Liver (tissue), 9 donors: ENCODE data around the gene YIPF5. TPM values are rescaled to one million over a fixed set of nuclear protein-coding genes. Genes with fewer than 3 reads are reported as not detected.

Experiments
- DNase-seq: peaks from one replicate; pipeline ENCODE4 v3.0.0-alpha.2; 2017; ENCODE audit warnings: low spot score
- H3K27ac ChIP-seq, 2 donors: one replicate each; pipeline ENCODE4 v1.7.0; 2013; ENCODE audit warnings: inconsistent platforms in 2 of 2, low read length in 2 of 2, control low read depth in 1 of 2, low read depth in 1 of 2, mild to moderate bottlenecking in 1 of 2
- H3K27me3 ChIP-seq, 4 donors: one replicate each; pipeline versions ENCODE4 v1.6.1 to v1.7.0; 2013; ENCODE audit warnings: low read length in 3 of 4, inconsistent platforms in 1 of 4, mild to moderate bottlenecking in 1 of 4, moderate library complexity in 1 of 4; ENCODE audit not compliant: control insufficient read depth in 4 of 4, insufficient read depth in 4 of 4
- H3K36me3 ChIP-seq, 4 donors: one replicate each; pipeline versions ENCODE4 v1.6.1 to v1.7.0; 2013; ENCODE audit warnings: low read length in 3 of 4, mild to moderate bottlenecking in 3 of 4, low read depth in 1 of 4, moderate library complexity in 1 of 4; ENCODE audit not compliant: control insufficient read depth in 4 of 4, insufficient read depth in 3 of 4
- H3K4me1 ChIP-seq, 4 donors: one replicate each; pipeline versions ENCODE4 v1.6.1 to v1.7.0; 2013; ENCODE audit warnings: low read length in 3 of 4, mild to moderate bottlenecking in 3 of 4, moderate library complexity in 1 of 4; ENCODE audit not compliant: control insufficient read depth in 4 of 4, insufficient read depth in 4 of 4
- H3K4me3 ChIP-seq, 3 donors: one replicate each; pipeline versions ENCODE4 v1.6.1 to v1.7.0; 2013; ENCODE audit warnings: low read length in 3 of 3, control low read depth in 1 of 3, low read depth in 1 of 3, mild to moderate bottlenecking in 1 of 3
- H3K9ac ChIP-seq, 2 donors: one replicate each; pipeline ENCODE4 v1.7.0; 2013; ENCODE audit warnings: low read length in 2 of 2, mild to moderate bottlenecking in 2 of 2, moderate library complexity in 2 of 2, control low read depth in 1 of 2, low read depth in 1 of 2
- H3K9me3 ChIP-seq, 4 donors: one replicate each; pipeline versions ENCODE4 v1.6.1 to v1.7.0; 2013; ENCODE audit warnings: low read length in 3 of 4; ENCODE audit not compliant: control insufficient read depth in 4 of 4
- EGR1 ChIP-seq, 2 donors: IDR thresholded peaks; 2 replicates each; pipeline ENCODE4 v1.6.1; 2016 to 2018; ENCODE audit warnings: antibody characterized with exemption in 2 of 2, low read depth in 2 of 2
- FOXA1 ChIP-seq: IDR thresholded peaks from 2 replicates; pipeline ENCODE4 v1.6.1; 2016; ENCODE audit warnings: antibody characterized with exemption
- FOXA2 ChIP-seq: IDR thresholded peaks from 2 replicates; pipeline ENCODE4 v1.6.1; 2016; ENCODE audit warnings: antibody characterized with exemption
- GABPA ChIP-seq, 2 donors: IDR thresholded peaks in 1 of 2; conservative IDR thresholded peaks in 1 of 2; 2 replicates each; pipeline ENCODE4 v1.6.1; 2016; ENCODE audit warnings: antibody characterized with exemption in 2 of 2, mild to moderate bottlenecking in 1 of 2, moderate library complexity in 1 of 2
- HNF4A ChIP-seq, 2 donors: conservative IDR thresholded peaks; 2 replicates each; pipeline ENCODE4 v1.6.1; 2016; ENCODE audit warnings: antibody characterized with exemption in 2 of 2, mild to moderate bottlenecking in 2 of 2
- HNF4G ChIP-seq: IDR thresholded peaks from 2 replicates; pipeline ENCODE4 v1.6.1; 2016; ENCODE audit warnings: antibody characterized with exemption
- JUND ChIP-seq, 2 donors: IDR thresholded peaks; 2 replicates each; pipeline ENCODE4 v1.6.1; 2016; ENCODE audit warnings: antibody characterized with exemption in 2 of 2
- NR2F2 ChIP-seq: IDR thresholded peaks from 2 replicates; pipeline ENCODE4 v1.6.1; 2016; ENCODE audit warnings: antibody characterized with exemption
- RAD21 ChIP-seq, 2 donors: IDR thresholded peaks; 2 replicates each; pipeline ENCODE4 v1.6.1; 2016; ENCODE audit warnings: antibody characterized with exemption in 2 of 2, mild to moderate bottlenecking in 2 of 2
- RXRA ChIP-seq, 2 donors: IDR thresholded peaks; 2 replicates each; pipeline ENCODE4 v1.6.1; 2017 to 2018; ENCODE audit warnings: antibody characterized with exemption in 2 of 2, mild to moderate bottlenecking in 1 of 2
- SP1 ChIP-seq: IDR thresholded peaks from 2 replicates; pipeline ENCODE4 v1.6.1; 2018; ENCODE audit warnings: antibody characterized with exemption, mild to moderate bottlenecking
- YY1 ChIP-seq: IDR thresholded peaks from 2 replicates; pipeline ENCODE4 v1.6.1; 2016; ENCODE audit warnings: antibody characterized with exemption, mild to moderate bottlenecking
- WGBS: extraction: QIAGEN DNeasy Blood & Tissue Kit; methylation state at CpG from one replicate; pipeline ENCODE4 v1.1.7; 2013; 5-methylcytosine and 5-hydroxymethylcytosine counted together
- polyA plus RNA-seq, 2 donors: library from polyadenylated mRNA; stranded (reverse) in 1 of 2; unstranded in 1 of 2; fragments of 200-250 nt in 1 of 2; fragments of >200 nt in 1 of 2; fragmentation: Nextera tagmentation in 1 of 2; extraction: Ambion mirVana in 1 of 2; gene quantifications; one replicate each; pipeline versions ENCODE4 v1.2.1 to v1.2.3, GENCODE V29; 2013 to 2015
- total RNA-seq, 2 donors: library from RNA; depleted of rRNA; stranded (reverse); fragments of >200 nt; gene quantifications; one replicate each; pipeline ENCODE4 v1.2.3, GENCODE V29; 2014
- TF ChIP-seq, protein P1 (sequence below): IDR thresholded peaks from 2 replicates; pipeline ENCODE4 v1.6.1; 2016; ENCODE audit warnings: antibody characterized with exemption, mild to moderate bottlenecking
- TF ChIP-seq, protein P2 (sequence below): IDR thresholded peaks from 2 replicates; pipeline ENCODE4 v1.6.1; 2016; ENCODE audit warnings: antibody characterized with exemption
- TF ChIP-seq, protein P3 (sequence below): fragments of 150-350 bp; IDR thresholded peaks from 2 replicates; pipeline ENCODE4 v1.5.1; 2017; ENCODE audit warnings: improper control_type of control experiment, low read depth, low read length; ENCODE audit not compliant: missing input control
- TF ChIP-seq, protein P4 (sequence below): IDR thresholded peaks from 2 replicates; pipeline ENCODE4 v1.6.1; 2016; ENCODE audit warnings: antibody characterized with exemption
- TF ChIP-seq, protein P5 (sequence below): IDR thresholded peaks from 2 replicates; pipeline ENCODE4 v1.6.1; 2016; ENCODE audit warnings: antibody characterized with exemption
- donor health status: healthy.
- donor health status: healthy.
- donor health status: healthy.
- donor health status: healthy.
- donor health status: healthy.

Gene YIPF5
- total and polyA plus RNA-seq, 4 donors: 18.7 to 43.1 (median 20.6) TPM

DNA sequence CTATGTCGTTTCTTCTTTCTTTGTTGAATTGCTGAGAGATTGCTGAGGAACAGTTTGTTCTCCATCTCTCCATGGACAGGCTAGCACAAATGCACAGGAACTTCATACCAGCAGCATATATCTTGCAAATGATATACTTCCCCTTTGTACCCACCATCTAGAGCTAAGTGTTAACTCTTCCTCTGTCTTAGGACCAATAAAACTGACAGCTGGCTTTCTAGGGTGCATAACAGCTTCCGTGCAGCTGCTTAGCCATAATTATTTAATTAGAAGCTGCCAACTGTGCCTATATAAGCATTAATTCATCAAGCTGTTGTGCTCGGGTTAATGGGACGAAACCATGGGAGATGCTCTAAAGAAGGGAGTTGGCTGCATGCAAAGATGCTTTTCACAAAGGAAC, 38.9 kb upstream of the YIPF5 start:
- H3K27ac ChIP-seq: no peak overlapping the region
- H3K27me3 ChIP-seq: peaks cover 0 to 8% (median 0%) of the 10 kb centered on the region in 4 donors
- DNase-seq: no peak
- peaks cover 0 to 1% (median 0%) of the 10 kb centered on the region in 4 donors for H3K4me1 ChIP-seq
- WGBS: 76% methylated on average over 4 of the region's 4 CpGs
- no peak overlapping the region for H3K4me3 ChIP-seq
- no peaks in the 10 kb centered on the region for H3K36me3 ChIP-seq
- no peaks in the 10 kb centered on the region for H3K9me3 ChIP-seq
- TF ChIP-seq, protein P1, sequence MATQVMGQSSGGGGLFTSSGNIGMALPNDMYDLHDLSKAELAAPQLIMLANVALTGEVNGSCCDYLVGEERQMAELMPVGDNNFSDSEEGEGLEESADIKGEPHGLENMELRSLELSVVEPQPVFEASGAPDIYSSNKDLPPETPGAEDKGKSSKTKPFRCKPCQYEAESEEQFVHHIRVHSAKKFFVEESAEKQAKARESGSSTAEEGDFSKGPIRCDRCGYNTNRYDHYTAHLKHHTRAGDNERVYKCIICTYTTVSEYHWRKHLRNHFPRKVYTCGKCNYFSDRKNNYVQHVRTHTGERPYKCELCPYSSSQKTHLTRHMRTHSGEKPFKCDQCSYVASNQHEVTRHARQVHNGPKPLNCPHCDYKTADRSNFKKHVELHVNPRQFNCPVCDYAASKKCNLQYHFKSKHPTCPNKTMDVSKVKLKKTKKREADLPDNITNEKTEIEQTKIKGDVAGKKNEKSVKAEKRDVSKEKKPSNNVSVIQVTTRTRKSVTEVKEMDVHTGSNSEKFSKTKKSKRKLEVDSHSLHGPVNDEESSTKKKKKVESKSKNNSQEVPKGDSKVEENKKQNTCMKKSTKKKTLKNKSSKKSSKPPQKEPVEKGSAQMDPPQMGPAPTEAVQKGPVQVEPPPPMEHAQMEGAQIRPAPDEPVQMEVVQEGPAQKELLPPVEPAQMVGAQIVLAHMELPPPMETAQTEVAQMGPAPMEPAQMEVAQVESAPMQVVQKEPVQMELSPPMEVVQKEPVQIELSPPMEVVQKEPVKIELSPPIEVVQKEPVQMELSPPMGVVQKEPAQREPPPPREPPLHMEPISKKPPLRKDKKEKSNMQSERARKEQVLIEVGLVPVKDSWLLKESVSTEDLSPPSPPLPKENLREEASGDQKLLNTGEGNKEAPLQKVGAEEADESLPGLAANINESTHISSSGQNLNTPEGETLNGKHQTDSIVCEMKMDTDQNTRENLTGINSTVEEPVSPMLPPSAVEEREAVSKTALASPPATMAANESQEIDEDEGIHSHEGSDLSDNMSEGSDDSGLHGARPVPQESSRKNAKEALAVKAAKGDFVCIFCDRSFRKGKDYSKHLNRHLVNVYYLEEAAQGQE: no peak
- TF ChIP-seq RAD21 (IDR thresholded peaks at IDR 0.05) (no peak), YY1 (no peak), FOXA2 (no peak), HNF4G (no peak), EGR1 (IDR thresholded peaks at IDR 0.05; ENCODE audit: low read depth in 2 of 2) (no peak), GABPA (IDR thresholded peaks at IDR 0.05 in 1 of 2, conservative IDR thresholded peaks at IDR 0.05 in 1 of 2) (no peak), FOXA1 (no peak), SP1 (no peak), RXRA (IDR thresholded peaks at IDR 0.05) (no peak), JUND (IDR thresholded peaks at IDR 0.05) (no peak), NR2F2 (no peak), HNF4A (conservative IDR thresholded peaks at IDR 0.05) (no peak)
- TF ChIP-seq, protein P2, sequence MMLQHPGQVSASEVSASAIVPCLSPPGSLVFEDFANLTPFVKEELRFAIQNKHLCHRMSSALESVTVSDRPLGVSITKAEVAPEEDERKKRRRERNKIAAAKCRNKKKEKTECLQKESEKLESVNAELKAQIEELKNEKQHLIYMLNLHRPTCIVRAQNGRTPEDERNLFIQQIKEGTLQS: no peak
- TF ChIP-seq, protein P3, sequence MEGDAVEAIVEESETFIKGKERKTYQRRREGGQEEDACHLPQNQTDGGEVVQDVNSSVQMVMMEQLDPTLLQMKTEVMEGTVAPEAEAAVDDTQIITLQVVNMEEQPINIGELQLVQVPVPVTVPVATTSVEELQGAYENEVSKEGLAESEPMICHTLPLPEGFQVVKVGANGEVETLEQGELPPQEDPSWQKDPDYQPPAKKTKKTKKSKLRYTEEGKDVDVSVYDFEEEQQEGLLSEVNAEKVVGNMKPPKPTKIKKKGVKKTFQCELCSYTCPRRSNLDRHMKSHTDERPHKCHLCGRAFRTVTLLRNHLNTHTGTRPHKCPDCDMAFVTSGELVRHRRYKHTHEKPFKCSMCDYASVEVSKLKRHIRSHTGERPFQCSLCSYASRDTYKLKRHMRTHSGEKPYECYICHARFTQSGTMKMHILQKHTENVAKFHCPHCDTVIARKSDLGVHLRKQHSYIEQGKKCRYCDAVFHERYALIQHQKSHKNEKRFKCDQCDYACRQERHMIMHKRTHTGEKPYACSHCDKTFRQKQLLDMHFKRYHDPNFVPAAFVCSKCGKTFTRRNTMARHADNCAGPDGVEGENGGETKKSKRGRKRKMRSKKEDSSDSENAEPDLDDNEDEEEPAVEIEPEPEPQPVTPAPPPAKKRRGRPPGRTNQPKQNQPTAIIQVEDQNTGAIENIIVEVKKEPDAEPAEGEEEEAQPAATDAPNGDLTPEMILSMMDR: no peak
- TF ChIP-seq, protein P4, sequence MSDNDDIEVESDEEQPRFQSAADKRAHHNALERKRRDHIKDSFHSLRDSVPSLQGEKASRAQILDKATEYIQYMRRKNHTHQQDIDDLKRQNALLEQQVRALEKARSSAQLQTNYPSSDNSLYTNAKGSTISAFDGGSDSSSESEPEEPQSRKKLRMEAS: no peak
- TF ChIP-seq, protein P5, sequence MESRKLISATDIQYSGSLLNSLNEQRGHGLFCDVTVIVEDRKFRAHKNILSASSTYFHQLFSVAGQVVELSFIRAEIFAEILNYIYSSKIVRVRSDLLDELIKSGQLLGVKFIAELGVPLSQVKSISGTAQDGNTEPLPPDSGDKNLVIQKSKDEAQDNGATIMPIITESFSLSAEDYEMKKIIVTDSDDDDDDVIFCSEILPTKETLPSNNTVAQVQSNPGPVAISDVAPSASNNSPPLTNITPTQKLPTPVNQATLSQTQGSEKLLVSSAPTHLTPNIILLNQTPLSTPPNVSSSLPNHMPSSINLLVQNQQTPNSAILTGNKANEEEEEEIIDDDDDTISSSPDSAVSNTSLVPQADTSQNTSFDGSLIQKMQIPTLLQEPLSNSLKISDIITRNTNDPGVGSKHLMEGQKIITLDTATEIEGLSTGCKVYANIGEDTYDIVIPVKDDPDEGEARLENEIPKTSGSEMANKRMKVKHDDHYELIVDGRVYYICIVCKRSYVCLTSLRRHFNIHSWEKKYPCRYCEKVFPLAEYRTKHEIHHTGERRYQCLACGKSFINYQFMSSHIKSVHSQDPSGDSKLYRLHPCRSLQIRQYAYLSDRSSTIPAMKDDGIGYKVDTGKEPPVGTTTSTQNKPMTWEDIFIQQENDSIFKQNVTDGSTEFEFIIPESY: no peak
- no peak overlapping the region for H3K9ac ChIP-seq
